ENCODE measurements around the gene SSH2.

DNA sequence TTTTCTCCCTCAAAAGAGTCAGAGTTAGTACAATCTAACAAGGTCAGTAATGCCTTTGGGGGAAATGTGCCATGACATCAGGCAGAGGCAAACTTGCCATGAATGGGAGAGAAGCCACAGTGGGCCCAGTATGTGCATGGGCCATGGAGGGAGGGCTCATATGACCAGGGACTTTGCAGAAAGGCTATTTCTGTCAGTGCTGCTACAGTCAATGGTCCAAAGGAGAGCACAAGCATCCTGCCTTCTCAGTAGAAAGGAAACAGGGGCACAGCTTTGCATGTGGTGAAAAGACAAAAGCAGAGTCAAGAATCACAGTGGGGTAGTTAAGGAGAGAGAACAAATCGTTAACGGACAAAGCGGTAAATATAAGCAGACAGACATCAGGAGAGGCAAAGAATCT lies 296.1 kb downstream of the SSH2 start:
- TF ChIP-seq CTCF (IDR thresholded peaks at IDR 0.05) (no peak), POLR2A (IDR thresholded peaks at IDR 0.05) (no peak)
